Osteocyte (in vitro differentiated cells): ENCODE data around the gene BMP8B. TPM values are rescaled to one million over a fixed set of nuclear protein-coding genes. Genes with fewer than 3 reads are reported as not detected.
"Not testable (repeated sequence)": the region's sequence is repeated elsewhere in the genome, so short reads cannot be mapped to it uniquely, and the experiment has no call there.

ENCODE experiments used
- DNase-seq: peaks from one replicate; pipeline ENCODE4 v3.0.0; 2021; ENCODE audit warnings: mixed read lengths; ENCODE audit not compliant: unreplicated experiment; ENCODE audit errors: extremely low spot score
- H3K27ac Mint-ChIP-seq: one replicate; pipeline ENCODE4 v1.8.0; 2021; ENCODE audit warnings: mild to moderate bottlenecking, mixed read lengths; ENCODE audit not compliant: unreplicated experiment
- H3K27me3 Mint-ChIP-seq: one replicate; pipeline ENCODE4 v1.8.0; 2021; ENCODE audit warnings: mixed read lengths; ENCODE audit not compliant: unreplicated experiment
- H3K36me3 Mint-ChIP-seq: one replicate; pipeline ENCODE4 v1.8.0; 2021; ENCODE audit warnings: mixed read lengths; ENCODE audit not compliant: unreplicated experiment
- H3K4me1 Mint-ChIP-seq: one replicate; pipeline ENCODE4 v1.8.0; 2021; ENCODE audit warnings: mixed read lengths; ENCODE audit not compliant: unreplicated experiment
- H3K4me3 Mint-ChIP-seq: one replicate; pipeline ENCODE4 v1.8.0; 2021; ENCODE audit warnings: mild to moderate bottlenecking, moderate library complexity, mixed read lengths; ENCODE audit not compliant: unreplicated experiment
- H3K9me3 Mint-ChIP-seq: one replicate; pipeline ENCODE4 v1.8.0; 2021; ENCODE audit warnings: mixed read lengths; ENCODE audit not compliant: unreplicated experiment
- CTCF ChIP-seq: fragments of 200-600 bp; sonication (generic); IDR thresholded peaks from 2 replicates; pipeline ENCODE4 v1.5.0; 2021; ENCODE audit warnings: antibody characterized with exemption, mild to moderate bottlenecking, moderate library complexity
- total RNA-seq: library from RNA; stranded (reverse); gene quantifications from 2 replicates; pipeline ENCODE4 v1.2.1, GENCODE V29; 2021

The BMP8B gene
- total RNA-seq, 1 donor from 2014 or later, result 0.08 TPM

- Mint-ChIP-seq H3K36me3 (no peaks in the 10 kb centered on the region), H3K27ac (no peak overlapping the region), H3K4me1 (peaks cover 4% of the 10 kb centered on the region), H3K9me3 (no peaks in the 10 kb centered on the region), H3K27me3 (peaks cover 24% of the 10 kb centered on the region), H3K4me3 (no peak overlapping the region)
- TF ChIP-seq CTCF, result no peak
- DNase-seq, result no peak
Measured at GRCh38 chr1:39795651-39796050, 7.0 kb upstream of the BMP8B start.

GRCh38 chr1:39791838-39792237, 3.2 kb upstream of the BMP8B start:
- no peak overlapping the region for H3K27ac Mint-ChIP-seq
- no peak overlapping the region for H3K4me3 Mint-ChIP-seq
- no peaks in the 10 kb centered on the region for H3K9me3 Mint-ChIP-seq
- TF ChIP-seq CTCF, result no peak
- DNase-seq, result no peak
- H3K4me1 Mint-ChIP-seq, result peaks cover 3% of the 10 kb centered on the region
- peaks cover 42% of the 10 kb centered on the region for H3K27me3 Mint-ChIP-seq
- no peaks in the 10 kb centered on the region for H3K36me3 Mint-ChIP-seq

- Mint-ChIP-seq H3K27ac (no peak overlapping the region), H3K4me3 (peak overlapping the region; percentile 65)
Measured at GRCh38 chr1:39789571-39790110, 976 bp upstream of the BMP8B start.

GRCh38 chr1:39788426-39788757, 273 bp downstream of the BMP8B start:
- DNase-seq, result no peak
- H3K9me3 Mint-ChIP-seq, result no peaks in the 10 kb centered on the region
- H3K4me1 Mint-ChIP-seq, result peaks cover 3% of the 10 kb centered on the region
- H3K27ac Mint-ChIP-seq, result no peak overlapping the region
- H3K27me3 Mint-ChIP-seq, result peaks cover 51% of the 10 kb centered on the region
- no peak for TF ChIP-seq CTCF
- no peak overlapping the region for H3K4me3 Mint-ChIP-seq
- no peaks in the 10 kb centered on the region for H3K36me3 Mint-ChIP-seq

More at GRCh38 chr1:39789571-39790110, 976 bp upstream of the BMP8B start:
- no peak for DNase-seq
- no peaks in the 10 kb centered on the region for H3K36me3 Mint-ChIP-seq
- peaks cover 3% of the 10 kb centered on the region for H3K4me1 Mint-ChIP-seq
- no peak for TF ChIP-seq CTCF
- peaks cover 46% of the 10 kb centered on the region for H3K27me3 Mint-ChIP-seq
- no peaks in the 10 kb centered on the region for H3K9me3 Mint-ChIP-seq

GRCh38 chr1:39787964-39788363, 701 bp downstream of the BMP8B start:
- H3K36me3 Mint-ChIP-seq, H3K9me3 Mint-ChIP-seq, DNase-seq, H3K4me3 Mint-ChIP-seq, H3K4me1 Mint-ChIP-seq, H3K27ac Mint-ChIP-seq: not testable (repeated sequence)
- peaks cover 51% of the 10 kb centered on the region for H3K27me3 Mint-ChIP-seq

- no peaks in the 10 kb centered on the region for H3K36me3 Mint-ChIP-seq
- H3K4me1 Mint-ChIP-seq, result peaks cover 3% of the 10 kb centered on the region
- no peaks in the 10 kb centered on the region for H3K9me3 Mint-ChIP-seq
- H3K4me3 Mint-ChIP-seq, result peak overlapping the region; percentile 33
- no peak overlapping the region for H3K27ac Mint-ChIP-seq
- no peak for TF ChIP-seq CTCF
- peaks cover 49% of the 10 kb centered on the region for H3K27me3 Mint-ChIP-seq
- no peak for DNase-seq
Measured at GRCh38 chr1:39787468-39787867, 1.2 kb downstream of the BMP8B start.

- H3K27ac Mint-ChIP-seq, H3K9me3 Mint-ChIP-seq, H3K36me3 Mint-ChIP-seq, DNase-seq, H3K4me1 Mint-ChIP-seq: not testable (repeated sequence)
- Mint-ChIP-seq H3K27me3 (peaks cover 48% of the 10 kb centered on the region), H3K4me3 (peak overlapping the region; percentile 33)
Measured at GRCh38 chr1:39787108-39787375, 1.6 kb downstream of the BMP8B start.

GRCh38 chr1:39786303-39787107, 2.2 kb downstream of the BMP8B start:
- H3K4me3 Mint-ChIP-seq, H3K36me3 Mint-ChIP-seq, H3K4me1 Mint-ChIP-seq, H3K9me3 Mint-ChIP-seq, DNase-seq, H3K27ac Mint-ChIP-seq: not testable (repeated sequence)
- H3K27me3 Mint-ChIP-seq, result peaks cover 47% of the 10 kb centered on the region
